ENCODE data around the gene FMN1.

FMN1 gene

DNA sequence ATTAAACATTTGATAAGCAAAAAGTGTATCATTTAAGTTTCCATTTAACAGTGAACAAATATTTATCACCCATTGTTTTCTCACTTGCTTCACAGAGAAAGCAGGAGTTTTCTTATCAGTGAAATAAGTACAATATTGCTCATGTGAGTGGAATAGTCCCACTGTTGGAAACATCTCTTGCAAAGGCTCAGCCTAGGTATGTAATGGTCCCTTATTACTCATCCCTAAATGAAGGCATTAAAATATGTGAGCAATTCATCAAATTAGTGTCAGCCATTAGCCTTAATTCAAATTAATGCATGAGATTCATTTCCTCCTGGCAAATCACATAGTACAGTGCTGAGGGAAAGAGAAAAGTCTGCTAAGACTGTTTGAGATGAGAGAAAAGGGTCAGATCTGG, 9.6 kb upstream of the FMN1 start:
- no peaks in the 10 kb centered on the region for H4K20me1 ChIP-seq
- no peaks in the 10 kb centered on the region for H3K36me3 ChIP-seq
- no peak for TF ChIP-seq Cebpa-rat (IDR thresholded peaks at IDR 0.05)
- H3K4me3 ChIP-seq: no peak overlapping the region
- no peaks in the 10 kb centered on the region for H3K27me3 ChIP-seq
- peak overlapping the region in 1 of 11 experiments; percentile 13; a peak in 1 of 22 replicates for H3K4me2 ChIP-seq
- H3K9me3 ChIP-seq (replicated peaks in 1 of 11): peaks cover 0 to 5% (median 2%) of the 10 kb centered on the region in 11 experiments; a peak in 12 of 22 replicates
- no peak overlapping the region for H3K27ac ChIP-seq
- no peak overlapping the region for H3K9ac ChIP-seq
- H3K4me1 ChIP-seq: peaks cover 0 to 16% (median 10%) of the 10 kb centered on the region in 10 experiments; a peak in 16 of 20 replicates

DNA sequence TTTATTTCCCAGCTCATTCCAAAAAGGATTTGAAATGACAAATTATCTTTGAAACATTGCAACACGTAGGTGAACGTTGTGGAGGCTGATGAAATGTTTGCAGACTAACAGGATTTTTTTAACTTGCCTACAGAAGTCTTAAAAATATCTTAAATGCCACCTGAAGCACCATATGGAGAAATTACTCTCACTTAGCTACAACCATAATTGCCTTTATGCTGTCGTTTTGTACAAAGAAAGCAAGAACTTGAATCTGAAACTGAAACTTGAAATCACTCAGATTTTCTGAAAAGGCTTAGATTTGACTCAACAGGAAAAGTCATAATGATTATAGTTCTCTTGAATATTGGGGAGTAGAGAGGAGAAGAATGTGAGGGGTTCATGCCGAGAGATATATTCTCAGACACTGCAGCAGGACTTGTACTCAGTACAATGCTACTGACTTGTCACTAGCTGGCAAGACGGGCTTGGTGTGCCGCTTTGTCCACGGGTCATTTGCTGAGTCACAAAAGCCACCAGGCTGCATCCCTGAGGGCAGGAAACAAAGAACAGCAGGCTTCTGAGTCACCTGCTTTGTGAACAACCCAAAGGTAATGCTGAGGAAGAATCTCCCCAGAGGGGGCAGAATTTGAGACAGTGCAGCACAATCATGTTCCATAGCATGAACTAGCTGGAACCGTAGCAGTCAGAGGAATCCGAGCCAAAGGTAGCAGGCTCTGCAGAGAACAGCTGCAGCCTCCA, 7.1 kb upstream of the FMN1 start:
- Histone ChIP-seq H4K20me1 (no peaks in the 10 kb centered on the region), H3K4me3 (peak overlapping the region in 4 of 10 experiments; percentile 22 to 42 (median 31); a peak in 4 of 20 replicates), H3K4me2 (peak overlapping the region; percentile 31 to 92 (median 52); a peak in 20 of 22 replicates), H3K36me3 (no peaks in the 10 kb centered on the region), H3K9ac (peak overlapping the region in 7 of 11 experiments; percentile 14 to 63 (median 50); a peak in 11 of 22 replicates), H3K4me1 (peaks cover 0 to 16% (median 10%) of the 10 kb centered on the region in 10 experiments; a peak in 16 of 20 replicates), H3K27ac (peak overlapping the region in 7 of 11 experiments; percentile 10 to 67 (median 21); a peak in 9 of 22 replicates), H3K9me3 (replicated peaks in 1 of 11) (no peaks in the 10 kb centered on the region), H3K27me3 (no peaks in the 10 kb centered on the region)
- no peak for TF ChIP-seq Cebpa-rat (IDR thresholded peaks at IDR 0.05)

DNA sequence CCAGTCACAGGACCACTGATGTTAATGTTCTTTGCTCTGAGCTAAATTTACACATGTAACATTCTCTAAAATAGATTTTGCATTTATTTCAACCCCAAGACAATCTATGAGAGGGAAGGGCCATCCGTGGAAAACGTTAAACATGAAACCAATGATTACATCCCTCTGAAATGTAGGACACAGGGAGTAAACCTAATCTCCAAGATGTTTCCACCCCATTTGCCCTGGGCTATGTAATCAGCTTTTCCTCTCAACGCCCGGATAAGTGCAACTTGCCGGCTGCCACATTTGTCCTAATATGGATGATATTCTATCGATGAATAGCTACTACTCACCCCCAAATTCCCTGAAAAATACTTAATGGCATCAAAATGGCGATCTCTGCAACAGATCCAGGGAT, 6.4 kb upstream of the FMN1 start:
- H4K20me1 ChIP-seq: no peaks in the 10 kb centered on the region
- H3K9ac ChIP-seq: no peak overlapping the region
- H3K4me3 ChIP-seq: no peak overlapping the region
- peak overlapping the region in 3 of 11 experiments; percentile 75 to 92 (median 81); a peak in 3 of 22 replicates for H3K4me2 ChIP-seq
- peaks cover 0 to 16% (median 10%) of the 10 kb centered on the region in 10 experiments; a peak in 16 of 20 replicates for H3K4me1 ChIP-seq
- no peaks in the 10 kb centered on the region for H3K9me3 ChIP-seq (replicated peaks in 1 of 11)
- H3K27ac ChIP-seq: no peak overlapping the region
- no peaks in the 10 kb centered on the region for H3K36me3 ChIP-seq
- no peaks in the 10 kb centered on the region for H3K27me3 ChIP-seq
- no peak for TF ChIP-seq Cebpa-rat (IDR thresholded peaks at IDR 0.05)

DNA sequence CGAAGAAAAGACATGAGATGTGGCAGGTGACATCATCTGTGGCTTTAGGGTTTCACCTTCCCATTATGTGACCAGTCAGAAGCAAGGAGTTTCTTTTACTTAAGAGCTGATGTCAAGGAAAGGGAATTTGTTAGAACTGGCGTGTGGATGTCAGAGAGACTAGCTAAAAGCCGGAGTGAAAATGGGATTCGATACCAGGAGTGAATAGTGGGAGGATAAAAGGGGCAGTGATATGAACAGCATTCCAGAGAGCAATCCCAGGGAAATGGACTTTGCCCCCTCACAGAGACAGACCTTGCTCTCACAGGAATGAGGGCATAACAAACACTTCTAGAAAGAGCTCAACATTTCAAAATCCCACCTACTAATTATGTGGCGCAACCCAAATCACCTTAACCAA, 5.9 kb upstream of the FMN1 start:
- Histone ChIP-seq H3K27ac (no peak overlapping the region), H3K4me1 (peaks cover 0 to 16% (median 10%) of the 10 kb centered on the region in 10 experiments; a peak in 16 of 20 replicates), H3K9ac (no peak overlapping the region), H4K20me1 (no peaks in the 10 kb centered on the region), H3K9me3 (replicated peaks in 1 of 11) (no peaks in the 10 kb centered on the region), H3K36me3 (no peaks in the 10 kb centered on the region), H3K4me3 (no peak overlapping the region), H3K27me3 (no peaks in the 10 kb centered on the region), H3K4me2 (no peak overlapping the region)
- TF ChIP-seq Cebpa-rat (IDR thresholded peaks at IDR 0.05): no peak

DNA sequence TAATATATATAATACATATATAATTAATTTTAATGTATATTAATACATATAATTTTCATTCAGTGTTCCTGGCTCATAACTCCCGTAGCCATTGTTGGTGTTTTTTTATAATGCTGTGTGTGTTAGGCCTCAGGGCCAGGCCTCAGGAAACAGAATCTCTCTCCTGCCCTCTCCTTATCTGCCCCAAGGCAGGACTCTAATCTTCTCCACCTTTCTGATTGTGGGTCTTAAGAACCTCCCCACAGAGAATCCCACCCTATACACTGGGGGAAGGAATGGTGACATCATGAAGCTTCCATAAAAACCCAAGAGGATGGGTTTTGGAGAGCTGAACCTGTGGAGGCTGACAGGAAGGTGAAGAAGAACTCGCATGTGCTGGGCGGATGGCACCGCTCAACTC, 4.0 kb upstream of the FMN1 start:
- Histone ChIP-seq H3K27me3 (no peaks in the 10 kb centered on the region), H3K4me2 (no peak overlapping the region), H3K27ac (no peak overlapping the region), H4K20me1 (no peaks in the 10 kb centered on the region), H3K4me3 (no peak overlapping the region), H3K4me1 (peaks cover 0 to 16% (median 7%) of the 10 kb centered on the region in 10 experiments; a peak in 15 of 20 replicates), H3K9ac (no peak overlapping the region), H3K36me3 (no peaks in the 10 kb centered on the region), H3K9me3 (replicated peaks in 1 of 11) (peaks cover 0 to 10% (median 7%) of the 10 kb centered on the region in 11 experiments; a peak in 7 of 22 replicates)
- TF ChIP-seq Cebpa-rat (IDR thresholded peaks at IDR 0.05): no peak

DNA sequence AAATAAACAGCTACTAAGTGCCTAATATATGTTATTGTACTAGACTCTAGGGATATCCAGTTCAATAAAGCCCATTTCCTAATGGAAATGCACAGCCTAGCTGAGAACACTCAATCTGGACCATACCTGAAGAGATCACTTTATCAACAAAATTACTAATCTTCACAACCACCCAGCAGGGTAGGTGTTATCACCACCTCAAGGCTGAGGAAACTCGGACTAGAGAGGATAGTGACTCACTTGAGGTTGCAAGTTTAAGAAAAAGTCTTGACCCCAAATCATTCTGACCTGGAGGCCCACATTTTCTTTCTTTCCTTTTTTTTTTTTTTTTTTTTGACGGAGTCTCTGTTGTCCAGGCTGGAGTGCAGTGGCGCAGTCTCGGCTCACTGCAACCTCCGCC, 3.1 kb upstream of the FMN1 start:
- TF ChIP-seq Cebpa-rat (IDR thresholded peaks at IDR 0.05): no peak
- Histone ChIP-seq H3K4me1 (peaks cover 0 to 16% (median 7%) of the 10 kb centered on the region in 10 experiments; a peak in 15 of 20 replicates), H3K27me3 (no peaks in the 10 kb centered on the region), H4K20me1 (no peaks in the 10 kb centered on the region), H3K4me3 (no peak overlapping the region), H3K27ac (no peak overlapping the region), H3K9ac (no peak overlapping the region), H3K4me2 (no peak overlapping the region), H3K36me3 (no peaks in the 10 kb centered on the region), H3K9me3 (replicated peaks in 1 of 11) (peaks cover 0 to 10% (median 7%) of the 10 kb centered on the region in 11 experiments; a peak in 7 of 22 replicates)

DNA sequence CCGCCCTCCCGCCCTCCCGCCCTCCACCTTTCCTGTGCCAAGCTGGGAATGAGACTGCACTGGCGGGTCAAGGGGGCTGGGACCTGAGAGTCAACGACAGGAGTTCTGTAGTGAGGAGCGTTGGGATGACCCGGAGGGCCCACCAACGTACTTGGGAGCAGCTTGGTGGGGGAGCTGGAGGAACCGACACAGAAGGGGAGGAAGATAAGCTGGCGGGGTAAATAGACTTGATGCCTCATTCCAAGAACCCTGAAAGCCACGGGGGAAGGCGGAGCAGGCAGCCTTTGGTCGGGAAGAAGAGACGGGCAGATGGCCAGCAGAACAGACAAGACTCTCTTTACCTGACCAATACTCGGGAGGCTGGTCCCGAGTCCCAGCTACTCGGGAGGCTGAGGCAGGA, 277 bp downstream of the FMN1 start:
- peaks cover 0 to 6% (median 0%) of the 10 kb centered on the region in 10 experiments; a peak in 4 of 20 replicates for H3K4me1 ChIP-seq
- no peaks in the 10 kb centered on the region for H3K36me3 ChIP-seq
- no peak overlapping the region for H3K27ac ChIP-seq
- H3K27me3 ChIP-seq: no peaks in the 10 kb centered on the region
- H3K9me3 ChIP-seq (replicated peaks in 1 of 11): peaks cover 0 to 10% (median 7%) of the 10 kb centered on the region in 11 experiments; a peak in 7 of 22 replicates
- H3K9ac ChIP-seq: no peak overlapping the region
- no peak overlapping the region for H3K4me3 ChIP-seq
- no peak for TF ChIP-seq Cebpa-rat (IDR thresholded peaks at IDR 0.05)
- H4K20me1 ChIP-seq: no peaks in the 10 kb centered on the region
- H3K4me2 ChIP-seq: no peak overlapping the region

DNA sequence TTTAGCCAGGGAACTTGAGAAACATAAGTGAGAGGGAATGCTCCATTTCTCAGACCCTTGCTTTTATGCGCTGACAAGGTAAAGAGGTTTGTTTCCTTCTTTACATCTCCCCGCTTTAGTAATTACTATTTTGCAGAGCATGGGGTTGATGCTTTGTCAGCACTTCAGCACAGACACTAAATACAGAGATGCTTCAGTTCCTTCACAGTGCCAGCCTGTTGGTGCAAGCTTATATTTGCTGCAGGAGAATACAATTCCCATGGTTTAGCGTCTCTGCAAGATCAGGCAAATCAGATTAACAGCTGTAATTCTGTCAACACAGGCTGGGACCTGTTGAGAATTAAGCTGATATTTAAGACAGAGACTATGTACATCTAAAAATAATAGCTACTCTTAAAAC, 2.9 kb downstream of the FMN1 start:
- H3K27me3 ChIP-seq: no peaks in the 10 kb centered on the region

DNA sequence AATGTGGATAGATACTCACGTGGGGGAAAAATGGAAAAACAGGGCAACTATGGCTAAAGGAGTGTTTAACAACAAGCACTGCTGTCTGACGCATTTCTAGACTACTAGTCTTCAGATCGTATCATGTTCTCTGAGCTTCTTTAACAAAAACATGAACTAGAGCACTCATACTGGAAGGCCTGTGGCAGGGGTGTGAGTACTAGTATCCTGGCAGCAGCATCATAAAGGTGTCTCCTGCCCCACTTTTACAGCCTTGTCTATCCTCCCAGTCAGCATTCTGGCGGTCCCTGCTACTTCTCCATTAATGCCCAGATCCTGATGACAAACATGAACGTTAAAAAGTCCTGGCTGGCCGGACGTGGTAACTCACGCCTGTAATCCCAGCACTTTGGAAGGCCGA, 4.0 kb downstream of the FMN1 start:
- no peak for TF ChIP-seq Cebpa-rat (IDR thresholded peaks at IDR 0.05)
- peaks cover 0 to 10% (median 7%) of the 10 kb centered on the region in 11 experiments; a peak in 7 of 22 replicates for H3K9me3 ChIP-seq (replicated peaks in 1 of 11)
- H3K27me3 ChIP-seq: no peaks in the 10 kb centered on the region
- H3K4me3 ChIP-seq: no peak overlapping the region
- H3K4me2 ChIP-seq: no peak overlapping the region
- no peaks in the 10 kb centered on the region for H3K36me3 ChIP-seq
- peaks cover 16 to 35% (median 21%) of the 10 kb centered on the region in 10 experiments for H3K4me1 ChIP-seq
- no peak overlapping the region for H3K9ac ChIP-seq
- no peak overlapping the region for H3K27ac ChIP-seq
- no peaks in the 10 kb centered on the region for H4K20me1 ChIP-seq

More for the DNA sequence above, 2.9 kb downstream of the FMN1 start:
- Histone ChIP-seq H3K36me3 (no peaks in the 10 kb centered on the region), H3K4me1 (peaks cover 16 to 33% (median 21%) of the 10 kb centered on the region in 10 experiments), H3K9ac (no peak overlapping the region), H3K4me2 (no peak overlapping the region), H3K9me3 (replicated peaks in 1 of 11) (peaks cover 0 to 10% (median 7%) of the 10 kb centered on the region in 11 experiments; a peak in 7 of 22 replicates), H4K20me1 (no peaks in the 10 kb centered on the region), H3K27ac (no peak overlapping the region), H3K4me3 (no peak overlapping the region)
- TF ChIP-seq Cebpa-rat (IDR thresholded peaks at IDR 0.05): no peak

All from BLaER1 treated with 17β-estradiol and CSF1 and Interleukin-3, amounts not matched to agents 10 nM and 100 nM (cell line).